K562 (cell line): ENCODE data around the gene ANO4. TPM values are rescaled to one million over a fixed set of nuclear protein-coding genes. Genes with fewer than 3 reads are reported as not detected.

Source experiments
- NFE2 ChIP-seq: IDR thresholded peaks from 2 replicates; pipeline ENCODE4 v1.6.1; 2014; ENCODE audit warnings: antibody characterized with exemption, low read depth
- SMAD4 ChIP-seq: fragments of 250-450 bp; sonication (Bioruptor Pico); conservative IDR thresholded peaks from 2 replicates; pipeline ENCODE4 v1.8.0; 2021; ENCODE audit warnings: inconsistent platforms, mild to moderate bottlenecking, moderate library complexity
- polyA plus RNA-seq, 8 experiments: library from polyadenylated mRNA; depleted of rRNA in 4 of 8; stranded (reverse) in 5 of 8; unstranded in 3 of 8; fragments of >200 nt; fragmentation: Nextera tagmentation in 2 of 8; fragmentation: Illumina TruSeq in 1 of 8; extraction: Ambion mirVana in 2 of 8; extraction: Trizol in 1 of 8; gene quantifications; 2 replicates each; pipeline versions ENCODE4 v1.2.1 to v1.2.3, GENCODE V29; 2011 to 2014; ENCODE audit warnings: inconsistent platforms in 1 of 8, missing spikeins in 1 of 8
- total RNA-seq, 7 experiments: library from RNA; depleted of rRNA in 6 of 7; stranded (reverse); fragments of >200 nt in 6 of 7; fragmentation: Illumina TruSeq in 2 of 7; extraction: Trizol in 2 of 7; gene quantifications; 2 replicates each; pipeline versions ENCODE4 v1.2.1 to v1.2.3, GENCODE V29; 2011 to 2021; ENCODE audit warnings: low replicate concordance in 1 of 7
- TF ChIP-seq, protein P1 (sequence below): sonication (generic); formaldehyde crosslinking; IDR thresholded peaks from 2 replicates; pipeline ENCODE4 v1.8.1; 2023; ENCODE audit warnings: mild to moderate bottlenecking, missing genetic modification reagents
- TF ChIP-seq, protein P2 (sequence below), 2 experiments: fragments of 150-350 bp in 1 of 2; IDR thresholded peaks; 2 replicates each; pipeline ENCODE4 v1.6.1; 2012 to 2016; ENCODE audit warnings: low read depth in 2 of 2, low read length in 2 of 2, mild to moderate bottlenecking in 1 of 2, moderate library complexity in 1 of 2

ANO4 gene
- total and polyA plus RNA-seq, 9 of the 15 experiments (the other 6 are each of a cell fraction or from before 2014, with no cell fraction given), result not detected

DNA sequence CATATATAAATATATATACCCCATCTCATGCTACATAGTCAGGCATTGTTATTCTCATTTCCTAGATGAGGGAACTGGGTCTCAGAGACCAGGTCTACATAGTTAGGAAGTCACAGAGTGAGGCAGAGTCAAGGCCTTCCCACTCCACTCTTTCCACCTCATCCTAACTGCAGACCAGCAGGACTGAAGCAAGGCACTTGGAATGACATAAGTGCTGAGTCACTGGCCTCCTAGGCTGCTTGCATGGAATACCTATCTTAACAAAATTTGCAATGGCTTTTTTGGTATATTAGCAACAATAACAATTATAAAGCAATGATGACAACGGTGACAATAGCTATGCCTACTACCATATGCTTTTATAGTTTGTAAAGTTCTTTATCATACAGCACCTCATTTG lies 5.4 kb upstream of the ANO4 start (continued):
- TF ChIP-seq, protein P1, sequence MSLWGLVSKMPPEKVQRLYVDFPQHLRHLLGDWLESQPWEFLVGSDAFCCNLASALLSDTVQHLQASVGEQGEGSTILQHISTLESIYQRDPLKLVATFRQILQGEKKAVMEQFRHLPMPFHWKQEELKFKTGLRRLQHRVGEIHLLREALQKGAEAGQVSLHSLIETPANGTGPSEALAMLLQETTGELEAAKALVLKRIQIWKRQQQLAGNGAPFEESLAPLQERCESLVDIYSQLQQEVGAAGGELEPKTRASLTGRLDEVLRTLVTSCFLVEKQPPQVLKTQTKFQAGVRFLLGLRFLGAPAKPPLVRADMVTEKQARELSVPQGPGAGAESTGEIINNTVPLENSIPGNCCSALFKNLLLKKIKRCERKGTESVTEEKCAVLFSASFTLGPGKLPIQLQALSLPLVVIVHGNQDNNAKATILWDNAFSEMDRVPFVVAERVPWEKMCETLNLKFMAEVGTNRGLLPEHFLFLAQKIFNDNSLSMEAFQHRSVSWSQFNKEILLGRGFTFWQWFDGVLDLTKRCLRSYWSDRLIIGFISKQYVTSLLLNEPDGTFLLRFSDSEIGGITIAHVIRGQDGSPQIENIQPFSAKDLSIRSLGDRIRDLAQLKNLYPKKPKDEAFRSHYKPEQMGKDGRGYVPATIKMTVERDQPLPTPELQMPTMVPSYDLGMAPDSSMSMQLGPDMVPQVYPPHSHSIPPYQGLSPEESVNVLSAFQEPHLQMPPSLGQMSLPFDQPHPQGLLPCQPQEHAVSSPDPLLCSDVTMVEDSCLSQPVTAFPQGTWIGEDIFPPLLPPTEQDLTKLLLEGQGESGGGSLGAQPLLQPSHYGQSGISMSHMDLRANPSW (CRISPR knock-in tag), result no peak
- TF ChIP-seq, protein P2, sequence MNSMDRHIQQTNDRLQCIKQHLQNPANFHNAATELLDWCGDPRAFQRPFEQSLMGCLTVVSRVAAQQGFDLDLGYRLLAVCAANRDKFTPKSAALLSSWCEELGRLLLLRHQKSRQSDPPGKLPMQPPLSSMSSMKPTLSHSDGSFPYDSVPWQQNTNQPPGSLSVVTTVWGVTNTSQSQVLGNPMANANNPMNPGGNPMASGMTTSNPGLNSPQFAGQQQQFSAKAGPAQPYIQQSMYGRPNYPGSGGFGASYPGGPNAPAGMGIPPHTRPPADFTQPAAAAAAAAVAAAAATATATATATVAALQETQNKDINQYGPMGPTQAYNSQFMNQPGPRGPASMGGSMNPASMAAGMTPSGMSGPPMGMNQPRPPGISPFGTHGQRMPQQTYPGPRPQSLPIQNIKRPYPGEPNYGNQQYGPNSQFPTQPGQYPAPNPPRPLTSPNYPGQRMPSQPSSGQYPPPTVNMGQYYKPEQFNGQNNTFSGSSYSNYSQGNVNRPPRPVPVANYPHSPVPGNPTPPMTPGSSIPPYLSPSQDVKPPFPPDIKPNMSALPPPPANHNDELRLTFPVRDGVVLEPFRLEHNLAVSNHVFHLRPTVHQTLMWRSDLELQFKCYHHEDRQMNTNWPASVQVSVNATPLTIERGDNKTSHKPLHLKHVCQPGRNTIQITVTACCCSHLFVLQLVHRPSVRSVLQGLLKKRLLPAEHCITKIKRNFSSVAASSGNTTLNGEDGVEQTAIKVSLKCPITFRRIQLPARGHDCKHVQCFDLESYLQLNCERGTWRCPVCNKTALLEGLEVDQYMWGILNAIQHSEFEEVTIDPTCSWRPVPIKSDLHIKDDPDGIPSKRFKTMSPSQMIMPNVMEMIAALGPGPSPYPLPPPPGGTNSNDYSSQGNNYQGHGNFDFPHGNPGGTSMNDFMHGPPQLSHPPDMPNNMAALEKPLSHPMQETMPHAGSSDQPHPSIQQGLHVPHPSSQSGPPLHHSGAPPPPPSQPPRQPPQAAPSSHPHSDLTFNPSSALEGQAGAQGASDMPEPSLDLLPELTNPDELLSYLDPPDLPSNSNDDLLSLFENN (IDR thresholded peaks at IDR 0.05; ENCODE audit: low read depth in 2 of 2, low read length in 2 of 2), result no peak
- peak; percentile 48; the same call in 1 of the 2 replicates for TF ChIP-seq NFE2
- no peak for TF ChIP-seq SMAD4 (CRISPR knock-in tag)
